Gastroesophageal sphincter (tissue), 4 donors: ENCODE data around the gene DAAM1. TPM values are rescaled to one million over a fixed set of nuclear protein-coding genes. Genes with fewer than 3 reads are reported as not detected.

ENCODE experiments used
- ATAC-seq: fragments of 150-250 bp; one replicate; pipeline ENCODE4 v1.9.1; 2016; ENCODE audit warnings: mild to moderate bottlenecking, moderate library complexity
- H3K27ac ChIP-seq, 4 donors: fragments of 200-600 bp; sonication (generic) in 3 of 4; 1 replicate in 3 of 4; 2 replicates in 1 of 4; pipeline ENCODE4 v1.5.1; 2016 to 2019
- H3K27me3 ChIP-seq: fragments of 200-600 bp; sonication (generic); one replicate; pipeline ENCODE4 v1.5.1; 2019
- H3K36me3 ChIP-seq, 2 donors: fragments of 200-600 bp; sonication (generic); one replicate each; pipeline ENCODE4 v1.5.1; 2019; ENCODE audit warnings: control low read depth in 1 of 2
- H3K4me1 ChIP-seq, 3 donors: fragments of 200-600 bp; sonication (generic); 1 replicate in 2 of 3; 2 replicates in 1 of 3; pipeline ENCODE4 v1.5.1; 2016 to 2019; ENCODE audit warnings: control low read depth in 2 of 3
- H3K4me3 ChIP-seq, 2 donors: fragments of 200-600 bp; sonication (generic); one replicate each; pipeline ENCODE4 v1.5.1; 2019; ENCODE audit warnings: mild to moderate bottlenecking in 1 of 2, moderate library complexity in 1 of 2
- H3K9me3 ChIP-seq, 3 donors: fragments of 200-600 bp; sonication (generic); one replicate each; pipeline ENCODE4 v1.5.1; 2017 to 2019; ENCODE audit warnings: control low read depth in 2 of 3
- EP300 ChIP-seq: sonication (generic); formaldehyde crosslinking; IDR thresholded peaks from one replicate; pipeline ENCODE4 v1.6.1; 2017; ENCODE audit warnings: antibody characterized with exemption, mild to moderate bottlenecking
- POLR2A ChIP-seq, 2 donors: fragments of 450-650 bp; IDR thresholded peaks; one replicate each; pipeline ENCODE4 v1.6.1; 2017; ENCODE audit warnings: antibody characterized with exemption in 2 of 2, mild to moderate bottlenecking in 2 of 2, moderate library complexity in 1 of 2
- POLR2AphosphoS5 ChIP-seq: sonication (generic); formaldehyde crosslinking; IDR thresholded peaks from one replicate; pipeline ENCODE4 v1.6.1; 2017; ENCODE audit warnings: antibody characterized with exemption
- WGBS, 2 donors: methylation state at CpG; one replicate each; pipeline ENCODE4 v1.1.5; 2018; ENCODE audit warnings: low coverage in 1 of 2; 5-methylcytosine and 5-hydroxymethylcytosine counted together
- total RNA-seq, 4 donors: library from RNA; depleted of rRNA; stranded (reverse); fragments of >200 nt; gene quantifications; one replicate each; pipeline ENCODE4 v1.1.0, GENCODE V29; 2016
- TF ChIP-seq, protein P1 (sequence below), 4 experiments: fragments of 200-600 bp in 2 of 4; fragments of 450-650 bp in 2 of 4; sonication (generic) in 1 of 4; IDR thresholded peaks; one replicate each; pipeline ENCODE4 v1.5.1; 2017 to 2019; ENCODE audit warnings: antibody characterized with exemption in 4 of 4, mild to moderate bottlenecking in 2 of 4, moderate library complexity in 2 of 4

Gene DAAM1
- total RNA-seq, 4 donors from 2014 or later = 64.0 to 124 (median 87.3) TPM

DNA sequence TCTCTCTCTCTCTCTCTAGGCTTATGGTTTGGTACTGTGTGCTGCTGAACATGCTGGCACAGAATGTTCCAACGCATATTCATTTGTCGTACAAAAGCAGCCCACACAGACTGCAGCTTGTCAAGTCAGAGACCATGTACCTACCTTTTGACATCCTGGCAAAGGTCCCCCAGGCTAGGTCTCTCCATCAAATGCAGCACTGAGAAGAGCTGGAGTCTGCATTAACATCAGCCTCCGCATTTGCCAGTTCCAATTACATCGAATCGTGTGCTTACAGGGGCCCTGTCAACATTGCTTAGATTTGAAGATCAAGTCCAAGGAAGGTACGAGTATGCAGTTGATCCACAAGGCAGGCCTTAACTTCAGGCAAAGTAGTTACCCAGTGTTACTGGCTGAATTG, 228.8 kb downstream of the DAAM1 start:
- ATAC-seq = no peak
- Histone ChIP-seq H3K27ac (peak overlapping the region in 1 of 4 donors; percentile 72), H3K27me3 (no peaks in the 10 kb centered on the region), H3K4me1 (peaks cover 0 to 28% (median 0%) of the 10 kb centered on the region in 3 donors), H3K4me3 (no peak overlapping the region), H3K9me3 (no peaks in the 10 kb centered on the region), H3K36me3 (no peaks in the 10 kb centered on the region)
- 63 to 97% methylated on average over 5 to 6 of the region's 6 CpGs for WGBS, 2 donors
- TF ChIP-seq, protein P1, sequence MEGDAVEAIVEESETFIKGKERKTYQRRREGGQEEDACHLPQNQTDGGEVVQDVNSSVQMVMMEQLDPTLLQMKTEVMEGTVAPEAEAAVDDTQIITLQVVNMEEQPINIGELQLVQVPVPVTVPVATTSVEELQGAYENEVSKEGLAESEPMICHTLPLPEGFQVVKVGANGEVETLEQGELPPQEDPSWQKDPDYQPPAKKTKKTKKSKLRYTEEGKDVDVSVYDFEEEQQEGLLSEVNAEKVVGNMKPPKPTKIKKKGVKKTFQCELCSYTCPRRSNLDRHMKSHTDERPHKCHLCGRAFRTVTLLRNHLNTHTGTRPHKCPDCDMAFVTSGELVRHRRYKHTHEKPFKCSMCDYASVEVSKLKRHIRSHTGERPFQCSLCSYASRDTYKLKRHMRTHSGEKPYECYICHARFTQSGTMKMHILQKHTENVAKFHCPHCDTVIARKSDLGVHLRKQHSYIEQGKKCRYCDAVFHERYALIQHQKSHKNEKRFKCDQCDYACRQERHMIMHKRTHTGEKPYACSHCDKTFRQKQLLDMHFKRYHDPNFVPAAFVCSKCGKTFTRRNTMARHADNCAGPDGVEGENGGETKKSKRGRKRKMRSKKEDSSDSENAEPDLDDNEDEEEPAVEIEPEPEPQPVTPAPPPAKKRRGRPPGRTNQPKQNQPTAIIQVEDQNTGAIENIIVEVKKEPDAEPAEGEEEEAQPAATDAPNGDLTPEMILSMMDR (IDR thresholded peaks at IDR 0.05) = no peak
- TF ChIP-seq EP300 (no peak), POLR2A (IDR thresholded peaks at IDR 0.05) (no peak), POLR2AphosphoS5 (no peak)

DNA sequence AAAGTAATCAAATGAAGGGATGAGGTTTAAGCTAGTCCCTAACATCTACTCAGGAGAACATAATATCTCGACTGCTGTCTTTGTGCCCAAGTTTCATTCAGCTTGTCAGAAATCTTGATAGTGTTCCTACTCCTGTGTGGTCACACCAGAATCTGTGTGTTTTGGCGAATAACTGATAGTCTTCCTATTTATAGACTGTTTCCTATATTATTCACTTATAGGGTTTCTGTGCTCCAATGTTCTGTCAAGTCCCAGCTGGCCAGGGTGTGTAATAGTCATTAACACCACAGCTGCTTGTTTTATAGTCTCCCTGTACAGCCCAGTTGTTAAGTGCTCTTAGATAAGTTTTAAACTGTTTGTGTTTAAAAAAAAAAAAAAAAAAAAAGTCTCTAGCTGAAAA, 230.8 kb downstream of the DAAM1 start:
- no peak overlapping the region for H3K4me3 ChIP-seq
- 36% methylated on average over 2 of the region's 2 CpGs; no CpG with 5 or more reads in 1 of the 2 donors for WGBS, 2 donors
- ATAC-seq = no peak
- H3K27ac ChIP-seq = peak overlapping the region in 3 of 4 donors; percentile 50 to 72 (median 51)
- H3K36me3 ChIP-seq = no peaks in the 10 kb centered on the region
- no peaks in the 10 kb centered on the region for H3K27me3 ChIP-seq
- H3K4me1 ChIP-seq = peaks cover 0 to 41% (median 0%) of the 10 kb centered on the region in 3 donors
- TF ChIP-seq POLR2A (IDR thresholded peaks at IDR 0.05) = no peak
- TF ChIP-seq EP300 = no peak
- TF ChIP-seq, protein P1 (IDR thresholded peaks at IDR 0.05) = no peak
- TF ChIP-seq POLR2AphosphoS5 = no peak
- no peaks in the 10 kb centered on the region for H3K9me3 ChIP-seq
